GM19395 (cell line): ENCODE data around the gene MRPL20.
"Not testable (repeated sequence)": the region's sequence is repeated elsewhere in the genome, so short reads cannot be mapped to it uniquely, and the experiment has no call there.

Source experiments
- ATAC-seq: cut with Tn5 transposase; IDR thresholded peaks from one replicate; pipeline ENCODE4 v1.9.1; 2021; ENCODE audit warnings: mild to moderate bottlenecking, moderate library complexity; ENCODE audit not compliant: unreplicated experiment

MRPL20 gene

GRCh38 chr1:1437904-1438376 is 30.8 kb upstream of the MRPL20 start:
- no peak for ATAC-seq

GRCh38 chr1:1437033-1437903 is 30.2 kb upstream of the MRPL20 start:
- ATAC-seq = no peak

- no peak for ATAC-seq
Observed at GRCh38 chr1:1436630-1437032, 29.5 kb upstream of the MRPL20 start.

GRCh38 chr1:1435911-1436629 is 29.0 kb upstream of the MRPL20 start:
- ATAC-seq = no peak

GRCh38 chr1:1435106-1435903 is 28.2 kb upstream of the MRPL20 start, which contains the start of gene VWA1:
Gene VWA1, plus strand, starts transcription at chr1:1435690. Its CDS starts 59 bp downstream, at chr1:1435749.
- no peak for ATAC-seq

GRCh38 chr1:1434824-1435105 is 27.7 kb upstream of the MRPL20 start:
- ATAC-seq = no peak

- ATAC-seq = no peak
Observed at GRCh38 chr1:1434131-1434823, 27.2 kb upstream of the MRPL20 start.

GRCh38 chr1:1433804-1434130 is 26.7 kb upstream of the MRPL20 start:
- ATAC-seq = no peak

GRCh38 chr1:1432951-1433803 is 26.1 kb upstream of the MRPL20 start:
- no peak for ATAC-seq

GRCh38 chr1:1432274-1432950 is 25.3 kb upstream of the MRPL20 start:
- no peak for ATAC-seq

- no peak for ATAC-seq
Observed at GRCh38 chr1:1431845-1432273, 24.8 kb upstream of the MRPL20 start.

- ATAC-seq = no peak
Observed at GRCh38 chr1:1430992-1431844, 24.1 kb upstream of the MRPL20 start.

- no peak for ATAC-seq
Observed at GRCh38 chr1:1430114-1430982, 23.3 kb upstream of the MRPL20 start.

GRCh38 chr1:1429671-1430073 is 22.6 kb upstream of the MRPL20 start:
- no peak for ATAC-seq

- ATAC-seq = not testable (repeated sequence)
Observed at GRCh38 chr1:1428967-1429366, 21.9 kb upstream of the MRPL20 start.

GRCh38 chr1:1428174-1428573 is 21.1 kb upstream of the MRPL20 start:
- ATAC-seq = no peak

GRCh38 chr1:1427820-1428148 is 20.7 kb upstream of the MRPL20 start:
- no peak for ATAC-seq
